Neuronal stem cell (in vitro differentiated cells): ENCODE measurements around the gene PTPRD.
"Not testable (repeated sequence)": the region's sequence is repeated elsewhere in the genome, so short reads cannot be mapped to it uniquely, and the experiment has no call there.

Experiments
- DNase-seq: peaks from one replicate; pipeline ENCODE4 v3.0.0-alpha.2; 2013; ENCODE audit warnings: low spot score
- H2AFZ ChIP-seq: one replicate; pipeline ENCODE4 v1.6.1; 2013; ENCODE audit warnings: mild to moderate bottlenecking, low read length, inconsistent platforms
- H2AK5ac ChIP-seq: 2 replicates; pipeline ENCODE4 v1.6.1; 2013; ENCODE audit warnings: low read depth, mild to moderate bottlenecking, inconsistent platforms, low read length, moderate library complexity, mixed read lengths
- H2BK120ac ChIP-seq: 2 replicates; pipeline ENCODE4 v1.6.1; 2013; ENCODE audit warnings: low read depth, mild to moderate bottlenecking, inconsistent platforms, low read length, moderate library complexity, mixed read lengths
- H2BK12ac ChIP-seq: one replicate; pipeline ENCODE4 v1.6.1; 2013; ENCODE audit warnings: low read length, inconsistent platforms
- H2BK15ac ChIP-seq: 2 replicates; pipeline ENCODE4 v1.6.1; 2013; ENCODE audit warnings: mild to moderate bottlenecking, low read length, inconsistent platforms, mixed read lengths
- H2BK5ac ChIP-seq: one replicate; pipeline ENCODE4 v1.6.1; 2013; ENCODE audit warnings: inconsistent platforms, mild to moderate bottlenecking, low read length, moderate library complexity
- H3K14ac ChIP-seq: one replicate; pipeline ENCODE4 v1.6.1; 2013; ENCODE audit warnings: low read length, inconsistent platforms
- H3K18ac ChIP-seq: 2 replicates; pipeline ENCODE4 v1.6.1; 2013; ENCODE audit warnings: low read length, inconsistent platforms
- H3K23ac ChIP-seq: 2 replicates; pipeline ENCODE4 v1.6.1; 2013; ENCODE audit warnings: low read depth, mild to moderate bottlenecking, mixed read lengths, low read length, inconsistent platforms; ENCODE audit not compliant: poor library complexity
- H3K27ac ChIP-seq: replicated peaks from 3 replicates; pipeline ENCODE4 v1.5.1; 2013; ENCODE audit warnings: low read length, inconsistent platforms
- H3K27me3 ChIP-seq, 3 experiments: 2 replicates each; pipeline ENCODE4 v1.6.1; 2013; ENCODE audit warnings: low read length in 3 of 3, mild to moderate bottlenecking in 2 of 3, inconsistent platforms in 1 of 3, low read depth in 1 of 3, mixed read lengths in 1 of 3, moderate library complexity in 1 of 3; ENCODE audit not compliant: control insufficient read depth in 3 of 3, insufficient read depth in 3 of 3
- H3K36me3 ChIP-seq, 2 donors: replicated peaks in 1 of 2; 2 replicates each; pipeline ENCODE4 v1.6.1; 2013; ENCODE audit warnings: low read length in 2 of 2; ENCODE audit not compliant: control insufficient read depth in 2 of 2, insufficient read depth in 2 of 2
- H3K4ac ChIP-seq: 2 replicates; pipeline ENCODE4 v1.6.1; 2013; ENCODE audit warnings: inconsistent platforms, mild to moderate bottlenecking, low read length, moderate library complexity
- H3K4me1 ChIP-seq, 2 donors: 1 replicate in 1 of 2; 2 replicates in 1 of 2; pipeline ENCODE4 v1.6.1; 2013; ENCODE audit warnings: low read length in 2 of 2, low read depth in 1 of 2; ENCODE audit not compliant: control insufficient read depth in 2 of 2, insufficient read depth in 1 of 2
- H3K4me2 ChIP-seq: one replicate; pipeline ENCODE4 v1.6.1; 2013; ENCODE audit warnings: mild to moderate bottlenecking, low read length, inconsistent platforms; ENCODE audit not compliant: insufficient read depth, poor library complexity, severe bottlenecking
- H3K4me3 ChIP-seq, 2 donors: 2 replicates each; pipeline ENCODE4 v1.5.1; 2013; ENCODE audit warnings: low read length in 2 of 2, mild to moderate bottlenecking in 2 of 2, inconsistent platforms in 1 of 2, moderate library complexity in 1 of 2
- H3K79me1 ChIP-seq: one replicate; pipeline ENCODE4 v1.6.1; 2013; ENCODE audit warnings: low read depth, mild to moderate bottlenecking, inconsistent platforms, low read length, moderate library complexity
- H3K9ac ChIP-seq: one replicate; pipeline ENCODE4 v1.6.1; 2013; ENCODE audit warnings: mild to moderate bottlenecking, low read depth, low read length, inconsistent platforms; ENCODE audit not compliant: poor library complexity
- H3K9me3 ChIP-seq, 2 donors: replicated peaks in 1 of 2; 2 replicates each; pipeline versions ENCODE3 to v1.6.1; 2013; ENCODE audit warnings: low read length in 2 of 2, mild to moderate bottlenecking in 2 of 2, inconsistent platforms in 1 of 2, low read depth in 1 of 2, mixed read lengths in 1 of 2, moderate library complexity in 1 of 2; ENCODE audit not compliant: control insufficient read depth in 2 of 2, insufficient read depth in 1 of 2
- H4K8ac ChIP-seq: one replicate; pipeline ENCODE4 v1.6.1; 2013; ENCODE audit warnings: low read depth, mild to moderate bottlenecking, inconsistent platforms, low read length, moderate library complexity
- H4K91ac ChIP-seq: one replicate; pipeline ENCODE4 v1.6.1; 2013; ENCODE audit warnings: low read length, low read depth, mild to moderate bottlenecking, inconsistent platforms; ENCODE audit not compliant: poor library complexity
- WGBS, 2 donors: extraction: QIAGEN DNeasy Blood & Tissue Kit; methylation state at CpG; one replicate each; pipeline ENCODE4 v1.1.7; 2013; ENCODE audit warnings: missing lambda C conversion rate in 2 of 2, mixed read lengths in 1 of 2; ENCODE audit not compliant: insufficient read length in 2 of 2, insufficient replicate concordance in 1 of 2; ENCODE audit errors: extremely low coverage in 2 of 2; 5-methylcytosine and 5-hydroxymethylcytosine counted together

PTPRD gene

DNA sequence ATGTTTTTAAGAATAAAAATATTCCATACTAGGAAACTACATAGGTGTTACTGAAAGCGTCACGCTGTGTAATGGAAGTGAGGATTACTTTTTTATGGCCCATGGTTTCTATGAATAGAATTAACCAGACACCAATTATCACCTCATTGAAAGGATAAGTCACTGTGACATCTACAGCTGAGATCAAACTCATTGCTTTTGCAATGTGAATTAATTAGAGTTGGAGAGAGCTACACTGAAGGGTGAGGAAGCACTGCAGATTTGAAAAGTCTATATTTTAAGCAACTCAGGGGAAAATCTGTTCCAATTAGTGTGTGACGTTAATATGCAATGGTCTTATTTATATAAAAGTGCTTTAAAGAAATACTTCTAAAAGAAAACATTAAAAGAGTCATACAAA, 1513.2 kb downstream of the PTPRD start:
- H2BK12ac ChIP-seq: no peak overlapping the region
- no peaks in the 10 kb centered on the region for H3K9me3 ChIP-seq
- H2AK5ac ChIP-seq: no peak overlapping the region
- no peak overlapping the region for H4K8ac ChIP-seq
- no peak overlapping the region for H3K9ac ChIP-seq
- H3K36me3 ChIP-seq: no peaks in the 10 kb centered on the region
- no peak overlapping the region for H4K91ac ChIP-seq
- H3K23ac ChIP-seq: no peak overlapping the region
- WGBS, 2 donors: no CpG with 5 or more reads among the region's 3 CpGs
- H3K27me3 ChIP-seq: no peaks in the 10 kb centered on the region
- no peak overlapping the region for H2BK120ac ChIP-seq
- H3K4me2 ChIP-seq: no peak overlapping the region
- H3K4me1 ChIP-seq: no peaks in the 10 kb centered on the region
- H2AFZ ChIP-seq: no peak overlapping the region
- H3K4ac ChIP-seq: no peak overlapping the region
- no peak overlapping the region for H2BK15ac ChIP-seq
- no peak for DNase-seq
- no peak overlapping the region for H3K14ac ChIP-seq
- H2BK5ac ChIP-seq: no peak overlapping the region
- no peak overlapping the region for H3K27ac ChIP-seq
- H3K4me3 ChIP-seq: no peak overlapping the region
- H3K79me1 ChIP-seq: no peaks in the 10 kb centered on the region
- H3K18ac ChIP-seq: no peak overlapping the region

DNA sequence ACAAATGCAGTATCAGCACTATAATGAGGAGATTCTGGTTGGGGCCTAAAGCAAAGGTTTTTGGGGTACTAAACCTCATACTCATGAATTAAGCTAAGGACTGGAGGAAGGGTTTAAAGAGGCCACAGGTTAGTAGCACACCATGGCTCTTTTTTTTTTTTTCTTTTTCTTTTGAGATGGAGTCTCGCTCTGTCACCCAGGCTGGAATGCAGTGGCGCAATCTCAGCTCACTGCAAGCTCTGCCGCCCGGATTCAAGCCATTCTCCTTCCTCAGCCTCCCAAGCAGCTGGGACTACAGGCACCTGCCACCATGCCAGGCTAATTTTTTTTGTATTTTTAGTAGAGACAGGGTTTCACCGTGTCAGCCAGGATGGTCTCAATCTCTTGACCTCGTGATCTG, 1515.5 kb downstream of the PTPRD start:
- H3K36me3 ChIP-seq, H2BK5ac ChIP-seq, H3K4me1 ChIP-seq, H3K9ac ChIP-seq, H3K4me3 ChIP-seq, H3K18ac ChIP-seq, H2BK15ac ChIP-seq, H3K23ac ChIP-seq, DNase-seq, H3K9me3 ChIP-seq, H3K27me3 ChIP-seq, H2AK5ac ChIP-seq, H4K8ac ChIP-seq, H2BK120ac ChIP-seq, H2AFZ ChIP-seq, H3K4ac ChIP-seq, H2BK12ac ChIP-seq, H3K4me2 ChIP-seq, H4K91ac ChIP-seq, H3K27ac ChIP-seq, H3K14ac ChIP-seq, H3K79me1 ChIP-seq: not testable (repeated sequence)
- no CpG with 5 or more reads among the region's 6 CpGs for WGBS, 2 donors

DNA sequence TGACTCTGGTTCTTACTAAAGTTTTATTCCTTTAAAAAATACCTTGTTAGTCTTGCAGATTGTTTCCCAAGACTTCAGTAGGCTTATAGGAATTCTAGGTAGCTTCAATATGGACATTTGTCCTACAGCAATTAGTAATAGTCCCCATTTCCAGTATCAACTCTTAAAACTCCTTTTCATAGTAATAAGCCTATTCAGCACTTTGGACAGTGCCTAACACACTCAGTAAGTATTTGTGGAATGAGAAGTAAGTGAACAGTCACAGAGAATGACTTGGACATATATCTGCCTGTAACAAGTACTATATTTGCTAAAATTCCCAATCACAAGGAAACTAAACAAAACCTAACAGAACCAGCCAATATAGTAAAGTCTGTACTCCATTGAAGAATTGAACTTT, 1521.4 kb downstream of the PTPRD start:
- H3K79me1 ChIP-seq: no peaks in the 10 kb centered on the region
- no peak overlapping the region for H2AFZ ChIP-seq
- H4K91ac ChIP-seq: no peak overlapping the region
- no peak overlapping the region for H2BK12ac ChIP-seq
- no peak overlapping the region for H3K4me3 ChIP-seq
- H3K36me3 ChIP-seq: no peaks in the 10 kb centered on the region
- H2BK120ac ChIP-seq: no peak overlapping the region
- H3K23ac ChIP-seq: no peak overlapping the region
- H3K14ac ChIP-seq: no peak overlapping the region
- no peak overlapping the region for H4K8ac ChIP-seq
- no peak overlapping the region for H2AK5ac ChIP-seq
- H3K4me2 ChIP-seq: no peak overlapping the region
- H3K9ac ChIP-seq: no peak overlapping the region
- no peaks in the 10 kb centered on the region for H3K4me1 ChIP-seq
- H3K27me3 ChIP-seq: no peaks in the 10 kb centered on the region
- H3K18ac ChIP-seq: no peak overlapping the region
- H3K27ac ChIP-seq: no peak overlapping the region
- H2BK5ac ChIP-seq: no peak overlapping the region
- no peak overlapping the region for H2BK15ac ChIP-seq
- H3K9me3 ChIP-seq: no peaks in the 10 kb centered on the region
- DNase-seq: no peak
- H3K4ac ChIP-seq: no peak overlapping the region

DNA sequence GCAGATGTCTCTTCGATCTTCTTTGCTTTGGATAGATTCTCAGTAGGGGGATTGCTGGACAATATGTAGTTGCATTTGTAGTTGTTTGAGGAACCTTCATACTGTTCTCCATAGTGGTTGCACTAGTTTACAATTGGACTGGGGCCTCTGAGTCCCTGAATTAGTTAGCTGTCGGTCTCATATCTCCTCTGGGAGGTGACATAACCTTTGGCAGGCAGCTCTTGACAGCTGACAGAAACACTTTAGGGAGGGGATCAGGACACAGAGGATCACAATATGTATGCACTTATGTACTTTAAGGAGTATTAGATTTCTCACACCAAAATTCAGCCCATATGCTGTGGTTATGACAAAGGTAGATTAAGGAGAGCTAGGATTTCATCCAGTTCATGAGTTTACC, 1533.3 kb downstream of the PTPRD start:
- Histone ChIP-seq H3K36me3 (no peaks in the 10 kb centered on the region), H2BK5ac (no peak overlapping the region), H4K8ac (no peak overlapping the region), H3K4me3 (no peak overlapping the region), H4K91ac (no peak overlapping the region), H3K14ac (no peak overlapping the region), H3K18ac (no peak overlapping the region), H3K27me3 (no peaks in the 10 kb centered on the region), H3K23ac (no peak overlapping the region), H2BK120ac (no peak overlapping the region), H2AK5ac (no peak overlapping the region), H2AFZ (no peak overlapping the region), H3K9ac (no peak overlapping the region), H3K9me3 (no peaks in the 10 kb centered on the region), H3K27ac (no peak overlapping the region), H3K4ac (no peak overlapping the region), H3K4me1 (no peaks in the 10 kb centered on the region), H3K4me2 (no peak overlapping the region), H2BK15ac (no peak overlapping the region), H2BK12ac (no peak overlapping the region), H3K79me1 (no peaks in the 10 kb centered on the region)
- WGBS, 2 donors: no CpG with 5 or more reads among the region's 2 CpGs
- no peak for DNase-seq
